GM12865 (cell line): ENCODE data around the gene FHIT.

Experiments
- DNase-seq: peaks from one replicate; pipeline ENCODE4 v3.0.0; 2010; ENCODE audit warnings: low read depth
- H3K4me3 ChIP-seq: 2 replicates; pipeline ENCODE4 v1.5.1; 2011; ENCODE audit warnings: mild to moderate bottlenecking, low read depth, low read length, control low read depth
- CTCF ChIP-seq: IDR thresholded peaks from 2 replicates; pipeline ENCODE4 v1.5.1; 2011; ENCODE audit warnings: low read length, control low read depth, low read depth, inconsistent platforms; ENCODE audit not compliant: insufficient read depth; ENCODE audit errors: missing control alignments

The FHIT gene

GRCh38 chr3:59813148-59813538 is 1438.1 kb downstream of the FHIT start:
- H3K4me3 ChIP-seq: no peak overlapping the region
- DNase-seq: no peak
- TF ChIP-seq CTCF: no peak

GRCh38 chr3:59812237-59813147 is 1438.8 kb downstream of the FHIT start:
- no peak for TF ChIP-seq CTCF
- no peak for DNase-seq
- H3K4me3 ChIP-seq: no peak overlapping the region

GRCh38 chr3:59811160-59811559 is 1440.1 kb downstream of the FHIT start:
- no peak for TF ChIP-seq CTCF
- DNase-seq: no peak
- no peak overlapping the region for H3K4me3 ChIP-seq

- no peak overlapping the region for H3K4me3 ChIP-seq
- DNase-seq: no peak
These were observed 1440.6 kb downstream of the FHIT start for GRCh38 chr3:59810606-59811005.

GRCh38 chr3:59809710-59810444 is 1441.4 kb downstream of the FHIT start:
- TF ChIP-seq CTCF: peak; percentile 23
- DNase-seq: peak; percentile 13
- H3K4me3 ChIP-seq: no peak overlapping the region

More at GRCh38 chr3:59810606-59811005, 1440.6 kb downstream of the FHIT start:
- TF ChIP-seq CTCF: no peak

- H3K4me3 ChIP-seq: no peak overlapping the region
- no peak for DNase-seq
- no peak for TF ChIP-seq CTCF
These were observed 1442.2 kb downstream of the FHIT start for GRCh38 chr3:59809016-59809415.
